K562 (cell line): ENCODE data around the gene CD300LB. TPM values are rescaled to one million over a fixed set of nuclear protein-coding genes. Genes with fewer than 3 reads are reported as not detected.

Experiments used
- ATAC-seq: fragments of 200-7000 bp; cut with Tn5 transposase; 3 replicates; pipeline ENCODE4 v1.9.1; 2020; ENCODE audit warnings: moderate library complexity
- BruUV-seq: library from RNA; stranded (reverse); fragments of 400-500 nt; replicated peaks from 2 replicates; lab custom pipeline; 2021; lab: Mats Ljungman, UMichigan
- CTCF ChIA-PET: fragments of 300-600 bp; formaldehyde crosslinking; extraction: SDS; loops from one replicate; lab custom pipeline; 2021; ENCODE audit warnings: low intra/inter-chr PET ratio; lab: Yijun Ruan, JAX
- POLR2A ChIA-PET: fragments of 300-600, 350-650 bp; sonication (Branson Sonifier 250); formaldehyde crosslinking; extraction: SDS; loops from one replicate; lab custom pipeline; 2021; ENCODE audit warnings: antibody characterized with exemption, inconsistent platforms; lab: Yijun Ruan, JAX
- DNase-seq, 4 experiments: peaks; one replicate each; pipeline versions ENCODE4 v3.0.0 to v3.0.0-alpha.2; 2011 to 2018; ENCODE audit warnings: low spot score in 3 of 4, mixed read lengths in 3 of 4; ENCODE audit errors: extremely low read depth in 1 of 4
- FAIRE-seq: peaks from 2 replicates; lab custom pipeline; 2011; peaks lifted over from hg19 to GRCh38; lab: Jason Lieb, UNC
- H2AFZ ChIP-seq: 2 replicates; pipeline ENCODE4 v1.6.0; 2011; ENCODE audit warnings: low read depth, low read length, control low read depth, inconsistent platforms
- H3K27ac ChIP-seq: fragments of 200-600 bp; 3 replicates; pipeline ENCODE4 v1.8.0; 2011; ENCODE audit warnings: low read depth, mild to moderate bottlenecking, control low read depth, inconsistent platforms, low read length, moderate library complexity, mixed read lengths; ENCODE audit errors: extremely low read depth
- H3K27me3 ChIP-seq, 2 experiments: fragments of 300-600 bp in 1 of 2; 2 replicates in 1 of 2; 3 replicates in 1 of 2; pipeline versions ENCODE4 v1.6.0 to v1.8.0; 2011; ENCODE audit warnings: inconsistent platforms in 2 of 2, low read length in 2 of 2, mild to moderate bottlenecking in 1 of 2, mixed read lengths in 1 of 2, moderate library complexity in 1 of 2; ENCODE audit not compliant: control insufficient read depth in 2 of 2, insufficient read depth in 2 of 2
- H3K36me3 ChIP-seq: fragments of 300-600 bp; 3 replicates; pipeline ENCODE4 v1.8.0; 2011; ENCODE audit warnings: mild to moderate bottlenecking, low read length, inconsistent platforms; ENCODE audit not compliant: control insufficient read depth, insufficient read depth
- H3K4me1 ChIP-seq, 2 experiments: fragments of 200-600 bp in 1 of 2; replicated peaks in 1 of 2; 2 replicates in 1 of 2; 3 replicates in 1 of 2; pipeline versions ENCODE4 v1.5.1 to v1.8.0; 2011; ENCODE audit warnings: inconsistent platforms in 2 of 2, low read length in 2 of 2, mild to moderate bottlenecking in 1 of 2, mixed read lengths in 1 of 2, moderate library complexity in 1 of 2; ENCODE audit not compliant: control insufficient read depth in 2 of 2, insufficient read depth in 2 of 2
- H3K4me2 ChIP-seq: 2 replicates; pipeline ENCODE4 v1.6.1; 2011; ENCODE audit warnings: low read length, control low read depth, inconsistent platforms, mixed read lengths; ENCODE audit not compliant: insufficient read depth
- H3K4me3 ChIP-seq: fragments of 200-600 bp; sonication (generic), shearing (Covaris generic); 2 replicates; pipeline ENCODE4 v1.5.1; 2016; ENCODE audit warnings: control low read depth, inconsistent platforms
- H3K79me2 ChIP-seq: fragments of 200-600 bp; 3 replicates; pipeline ENCODE4 v1.8.0; 2011; ENCODE audit warnings: low read length, inconsistent platforms; ENCODE audit not compliant: control insufficient read depth, insufficient read depth
- H3K9ac ChIP-seq, 2 experiments: 2 replicates each; pipeline versions ENCODE4 v1.6.0 to v1.6.1; 2011; ENCODE audit warnings: low read depth in 2 of 2, low read length in 2 of 2, control low read depth in 1 of 2, inconsistent platforms in 1 of 2, mild to moderate bottlenecking in 1 of 2, mixed read lengths in 1 of 2; ENCODE audit not compliant: insufficient read depth in 1 of 2
- H3K9me1 ChIP-seq: one replicate; pipeline ENCODE4 v1.6.0; 2011; ENCODE audit warnings: inconsistent platforms, mild to moderate bottlenecking, low read length, moderate library complexity; ENCODE audit not compliant: control insufficient read depth, insufficient read depth
- H3K9me3 ChIP-seq: replicated peaks from 2 replicates; pipeline ENCODE4 v1.5.1; 2011; ENCODE audit warnings: low read depth, low read length, inconsistent platforms; ENCODE audit not compliant: control insufficient read depth, insufficient read depth
- H4K20me1 ChIP-seq: replicated peaks from 2 replicates; pipeline ENCODE4 v1.6.1; 2011; ENCODE audit warnings: low read length, inconsistent platforms, mixed read lengths; ENCODE audit not compliant: control insufficient read depth, insufficient read depth
- CREM ChIP-seq: IDR thresholded peaks from 2 replicates; pipeline ENCODE4 v1.6.1; 2014; ENCODE audit warnings: antibody characterized with exemption, low read depth
- EWSR1 ChIP-seq: fragments of 450-650 bp; IDR thresholded peaks from 2 replicates; pipeline ENCODE4 v1.6.1; 2018; ENCODE audit warnings: borderline replicate concordance, mild to moderate bottlenecking, low read depth, moderate library complexity; ENCODE audit not compliant: partially characterized antibody
- KDM1A ChIP-seq, 2 experiments: fragments of 450-650 bp; IDR thresholded peaks; 2 replicates each; pipeline ENCODE4 v1.6.1; 2016; ENCODE audit warnings: mild to moderate bottlenecking in 2 of 2
- ZSCAN32 ChIP-seq: fragments of 450-650 bp; formaldehyde crosslinking; IDR thresholded peaks from 2 replicates; pipeline ENCODE4 v1.4.0; 2020; ENCODE audit warnings: mild to moderate bottlenecking, moderate library complexity
- WGBS: fragments of 100-300 bp; shearing (Covaris generic); methylation state at CpG from one replicate; pipeline ENCODE4 v1.1.6; 2016; ENCODE audit warnings: low coverage, mixed read lengths; ENCODE audit not compliant: insufficient coverage; ENCODE audit errors: missing lambda C conversion rate; 5-methylcytosine and 5-hydroxymethylcytosine counted together
- in situ Hi-C: fragments of 300-500 bp; cut with MboI; formaldehyde crosslinking; loops from 4 replicates; pipeline ENCODE4 v1.15.0; 2018; ENCODE audit warnings: inconsistent platforms, mixed read lengths
- intact Hi-C: fragments of 100-400 bp; cut with micrococcal nuclease; formaldehyde crosslinking; loops from 2 replicates; pipeline ENCODE4 v1.14.2; 2022
- polyA plus RNA-seq, 8 experiments: library from polyadenylated mRNA; depleted of rRNA in 4 of 8; stranded (reverse) in 5 of 8; unstranded in 3 of 8; fragments of >200 nt; fragmentation: Nextera tagmentation in 2 of 8; fragmentation: Illumina TruSeq in 1 of 8; extraction: Ambion mirVana in 2 of 8; extraction: Trizol in 1 of 8; gene quantifications; 2 replicates each; pipeline versions ENCODE4 v1.2.1 to v1.2.3, GENCODE V29; 2011 to 2014; ENCODE audit warnings: inconsistent platforms in 1 of 8, missing spikeins in 1 of 8
- total RNA-seq, 7 experiments: library from RNA; depleted of rRNA in 6 of 7; stranded (reverse); fragments of >200 nt in 6 of 7; fragmentation: Illumina TruSeq in 2 of 7; extraction: Trizol in 2 of 7; gene quantifications; 2 replicates each; pipeline versions ENCODE4 v1.2.1 to v1.2.3, GENCODE V29; 2011 to 2021; ENCODE audit warnings: low replicate concordance in 1 of 7
- TF ChIP-seq, protein P1 (sequence below): fragments of 250-450 bp; sonication (Bioruptor Pico); IDR thresholded peaks from 2 replicates; pipeline ENCODE4 v1.4.0; 2020; ENCODE audit warnings: mild to moderate bottlenecking, moderate library complexity
- TF ChIP-seq, protein P2 (sequence below): fragments of 450-650 bp; formaldehyde crosslinking; conservative IDR thresholded peaks from 2 replicates; pipeline ENCODE4 v1.4.0; 2022; ENCODE audit warnings: mild to moderate bottlenecking, missing genetic modification characterization

The CD300LB gene
- total and polyA plus RNA-seq, 9 of the 15 experiments (the other 6 are each of a cell fraction or from before 2014, with no cell fraction given), result not detected

DNA sequence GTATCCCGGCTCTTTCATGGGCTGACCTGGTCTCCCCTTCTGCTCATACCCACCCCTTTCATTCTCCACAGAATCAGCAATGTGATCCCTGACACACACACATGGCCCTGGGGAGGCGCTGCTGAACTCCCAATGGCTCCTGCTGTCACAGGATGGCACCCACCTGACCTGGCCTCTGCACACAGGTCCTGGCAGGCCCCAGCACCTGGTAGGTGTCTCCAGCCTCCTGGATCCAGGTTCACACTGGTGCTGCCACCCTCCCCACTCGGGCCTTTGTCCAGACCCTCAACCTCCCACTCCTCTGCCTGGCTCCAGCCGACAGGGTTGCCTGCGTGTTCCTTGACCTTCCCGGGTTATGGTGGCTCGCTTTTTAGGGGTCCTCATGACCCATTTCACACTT, 16.0 kb upstream of the CD300LB start (continued):
- TF ChIP-seq, protein P1, sequence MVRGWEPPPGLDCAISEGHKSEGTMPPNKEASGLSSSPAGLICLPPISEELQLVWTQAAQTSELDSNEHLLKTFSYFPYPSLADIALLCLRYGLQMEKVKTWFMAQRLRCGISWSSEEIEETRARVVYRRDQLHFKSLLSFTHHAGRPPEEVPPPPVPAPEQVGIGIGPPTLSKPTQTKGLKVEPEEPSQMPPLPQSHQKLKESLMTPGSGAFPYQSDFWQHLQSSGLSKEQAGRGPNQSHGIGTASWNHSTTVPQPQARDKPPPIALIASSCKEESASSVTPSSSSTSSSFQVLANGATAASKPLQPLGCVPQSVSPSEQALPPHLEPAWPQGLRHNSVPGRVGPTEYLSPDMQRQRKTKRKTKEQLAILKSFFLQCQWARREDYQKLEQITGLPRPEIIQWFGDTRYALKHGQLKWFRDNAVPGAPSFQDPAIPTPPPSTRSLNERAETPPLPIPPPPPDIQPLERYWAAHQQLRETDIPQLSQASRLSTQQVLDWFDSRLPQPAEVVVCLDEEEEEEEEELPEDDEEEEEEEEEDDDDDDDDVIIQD (CRISPR knock-in tag), result no peak
- no peak for TF ChIP-seq ZSCAN32 (CRISPR knock-in tag)
- TF ChIP-seq, protein P2, sequence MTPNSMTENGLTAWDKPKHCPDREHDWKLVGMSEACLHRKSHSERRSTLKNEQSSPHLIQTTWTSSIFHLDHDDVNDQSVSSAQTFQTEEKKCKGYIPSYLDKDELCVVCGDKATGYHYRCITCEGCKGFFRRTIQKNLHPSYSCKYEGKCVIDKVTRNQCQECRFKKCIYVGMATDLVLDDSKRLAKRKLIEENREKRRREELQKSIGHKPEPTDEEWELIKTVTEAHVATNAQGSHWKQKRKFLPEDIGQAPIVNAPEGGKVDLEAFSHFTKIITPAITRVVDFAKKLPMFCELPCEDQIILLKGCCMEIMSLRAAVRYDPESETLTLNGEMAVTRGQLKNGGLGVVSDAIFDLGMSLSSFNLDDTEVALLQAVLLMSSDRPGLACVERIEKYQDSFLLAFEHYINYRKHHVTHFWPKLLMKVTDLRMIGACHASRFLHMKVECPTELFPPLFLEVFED (CRISPR knock-in tag), result no peak
- no peak for TF ChIP-seq EWSR1
- TF ChIP-seq CREM, result no peak

DNA sequence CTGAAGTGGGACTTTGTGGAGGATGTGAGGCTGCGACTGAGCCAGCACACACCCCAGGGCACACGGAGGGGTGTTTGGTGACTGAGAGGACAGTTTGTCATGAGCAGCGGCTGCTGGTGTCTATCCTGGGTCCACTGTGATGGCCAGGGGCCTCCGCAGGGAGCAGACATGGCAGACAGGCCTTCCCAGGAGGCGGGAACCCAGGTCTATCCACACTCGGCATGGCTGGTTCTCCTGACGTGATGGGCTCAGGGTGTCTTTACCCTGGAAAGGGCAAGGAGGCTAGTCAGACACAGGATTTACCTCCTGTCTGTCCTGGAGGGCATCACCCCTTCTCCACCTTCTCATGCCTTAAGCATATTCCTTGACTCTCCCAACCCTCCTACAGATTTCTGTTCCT, 15.3 kb upstream of the CD300LB start:
- 10% methylated on average over 7 of the region's 7 CpGs for WGBS
- no peak overlapping the region for H3K4me2 ChIP-seq
- no TSS peak for BruUV-seq
- no peak overlapping the region for H3K27ac ChIP-seq
- ChIA-PET POLR2A (interaction anchor here (0.8 kb wide), 1 partner anchor 8 kb away, joined by 3 read pairs; no protein-coding TSS in a partner anchor), CTCF (no interaction called here)
- DNase-seq, result no peak
- no peak overlapping the region for H3K4me3 ChIP-seq
- FAIRE-seq, result no peak
- no peaks in the 10 kb centered on the region for H3K36me3 ChIP-seq
- H3K9ac ChIP-seq, result no peak overlapping the region
- intact Hi-C loops, result no loop called here
- H3K4me1 ChIP-seq, result peaks cover 0 to 3% of the 10 kb centered on the region in 2 experiments; a peak in 1 of 5 replicates
- H3K27me3 ChIP-seq, result peaks cover 3 to 89% of the 10 kb centered on the region in 2 experiments; a peak in 4 of 5 replicates
- no peak for TF ChIP-seq KDM1A (IDR thresholded peaks at IDR 0.05)
- ATAC-seq, result no peak
- no peaks in the 10 kb centered on the region for H3K9me1 ChIP-seq
- no peak overlapping the region for H2AFZ ChIP-seq
- H3K9me3 ChIP-seq, result no peaks in the 10 kb centered on the region
- H3K79me2 ChIP-seq, result no peaks in the 10 kb centered on the region
- in situ Hi-C loops, result no loop called here
- H4K20me1 ChIP-seq, result no peaks in the 10 kb centered on the region; the same call in none of the 2 replicates
